DOHH2 (cell line): ENCODE measurements around the gene LPCAT2.

ENCODE experiments used
- H3F3A ChIP-seq: fragments of 200-600 bp; sonication (generic), shearing (Covaris generic); 2 replicates; pipeline ENCODE4 v1.6.0; 2016; ENCODE audit warnings: antibody characterized with exemption, mild to moderate bottlenecking; ENCODE audit not compliant: control insufficient read depth, insufficient read depth
- H3K27ac ChIP-seq: fragments of 200-600 bp; sonication (generic); 2 replicates; pipeline ENCODE4 v1.5.1; 2014; ENCODE audit warnings: low read depth, mild to moderate bottlenecking, low read length, moderate library complexity
- H3K27me3 ChIP-seq: fragments of 200-600 bp; sonication (generic); 2 replicates; pipeline ENCODE4 v1.6.1; 2014; ENCODE audit warnings: mild to moderate bottlenecking, low read length, mixed read lengths; ENCODE audit not compliant: control insufficient read depth
- H3K36me3 ChIP-seq: fragments of 200-600 bp; sonication (generic); 2 replicates; pipeline ENCODE4 v1.6.1; 2014; ENCODE audit warnings: mild to moderate bottlenecking, low read length, moderate library complexity, mixed read lengths; ENCODE audit not compliant: control insufficient read depth
- H3K4me1 ChIP-seq: fragments of 200-600 bp; sonication (generic); 2 replicates; pipeline ENCODE4 v1.6.1; 2014; ENCODE audit warnings: mild to moderate bottlenecking, low read length, mixed read lengths; ENCODE audit not compliant: control insufficient read depth
- H3K4me2 ChIP-seq: fragments of 200-600 bp; sonication (generic); 2 replicates; pipeline ENCODE4 v1.6.0; 2014; ENCODE audit warnings: mild to moderate bottlenecking, low read length, moderate library complexity
- H3K4me3 ChIP-seq: fragments of 200-600 bp; sonication (generic); 2 replicates; pipeline ENCODE4 v1.5.1; 2014; ENCODE audit warnings: mild to moderate bottlenecking, low read length, mixed read lengths
- H3K79me2 ChIP-seq: fragments of 200-600 bp; sonication (generic); 2 replicates; pipeline ENCODE4 v1.6.1; 2014; ENCODE audit warnings: mild to moderate bottlenecking, low read length, mixed read lengths; ENCODE audit not compliant: control insufficient read depth
- H3K9me2 ChIP-seq: fragments of 200-600 bp; sonication (generic); replicated peaks from 2 replicates; pipeline ENCODE4 v1.6.1; 2014; ENCODE audit warnings: mild to moderate bottlenecking, low read length, mixed read lengths; ENCODE audit not compliant: control insufficient read depth
- H3K9me3 ChIP-seq: fragments of 200-600 bp; sonication (generic); 2 replicates; pipeline ENCODE4 v1.6.1; 2014; ENCODE audit warnings: antibody characterized with exemption, low read length, mixed read lengths; ENCODE audit not compliant: control insufficient read depth, insufficient read depth
- H4K20me1 ChIP-seq: fragments of 200-600 bp; sonication (generic); 2 replicates; pipeline ENCODE4 v1.6.0; 2014; ENCODE audit warnings: low read depth, mild to moderate bottlenecking, antibody characterized with exemption, low read length, moderate library complexity; ENCODE audit not compliant: control insufficient read depth, insufficient read depth
- EZH2phosphoT487 ChIP-seq: fragments of 200-600 bp; sonication (generic); IDR thresholded peaks from 2 replicates; pipeline ENCODE4 v1.6.1; 2017; ENCODE audit warnings: borderline replicate concordance, mild to moderate bottlenecking, antibody characterized with exemption, low read length, moderate library complexity, mixed read lengths
- TF ChIP-seq, protein P1 (sequence below): fragments of 200-600 bp; sonication (generic); IDR thresholded peaks from one replicate; pipeline ENCODE4 v1.5.1; 2014; ENCODE audit warnings: antibody characterized with exemption, mild to moderate bottlenecking, low read depth, low read length; ENCODE audit not compliant: poor library complexity, severe bottlenecking

The LPCAT2 gene

DNA sequence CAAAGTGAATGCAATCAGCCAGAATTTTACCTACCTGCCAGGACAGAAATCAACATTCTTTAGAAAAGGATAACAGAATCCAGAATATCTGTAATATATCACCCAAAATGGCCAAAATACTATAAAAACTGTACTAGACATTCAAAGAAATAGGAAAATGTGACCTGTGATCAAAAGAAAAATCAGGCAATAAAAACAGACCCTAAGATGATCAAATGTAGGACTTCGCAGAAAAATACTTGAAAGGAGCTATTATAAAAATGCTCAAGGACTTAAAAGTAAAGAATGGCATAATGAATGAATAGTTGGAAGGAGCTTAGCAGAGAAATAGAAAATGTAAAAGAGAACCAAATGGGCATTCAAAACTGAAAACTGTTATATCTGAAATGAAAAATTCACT is 4.1 kb downstream of the LPCAT2 start:
- Histone ChIP-seq H3K9me3 (no peaks in the 10 kb centered on the region), H3K79me2 (no peaks in the 10 kb centered on the region), H3F3A (no peaks in the 10 kb centered on the region), H3K9me2 (no peaks in the 10 kb centered on the region), H3K36me3 (no peaks in the 10 kb centered on the region), H3K4me2 (no peak overlapping the region), H3K27ac (no peak overlapping the region), H3K27me3 (no peaks in the 10 kb centered on the region), H3K4me1 (no peaks in the 10 kb centered on the region), H4K20me1 (no peaks in the 10 kb centered on the region), H3K4me3 (no peak overlapping the region)
- TF ChIP-seq EZH2phosphoT487: no peak
- TF ChIP-seq, protein P1, sequence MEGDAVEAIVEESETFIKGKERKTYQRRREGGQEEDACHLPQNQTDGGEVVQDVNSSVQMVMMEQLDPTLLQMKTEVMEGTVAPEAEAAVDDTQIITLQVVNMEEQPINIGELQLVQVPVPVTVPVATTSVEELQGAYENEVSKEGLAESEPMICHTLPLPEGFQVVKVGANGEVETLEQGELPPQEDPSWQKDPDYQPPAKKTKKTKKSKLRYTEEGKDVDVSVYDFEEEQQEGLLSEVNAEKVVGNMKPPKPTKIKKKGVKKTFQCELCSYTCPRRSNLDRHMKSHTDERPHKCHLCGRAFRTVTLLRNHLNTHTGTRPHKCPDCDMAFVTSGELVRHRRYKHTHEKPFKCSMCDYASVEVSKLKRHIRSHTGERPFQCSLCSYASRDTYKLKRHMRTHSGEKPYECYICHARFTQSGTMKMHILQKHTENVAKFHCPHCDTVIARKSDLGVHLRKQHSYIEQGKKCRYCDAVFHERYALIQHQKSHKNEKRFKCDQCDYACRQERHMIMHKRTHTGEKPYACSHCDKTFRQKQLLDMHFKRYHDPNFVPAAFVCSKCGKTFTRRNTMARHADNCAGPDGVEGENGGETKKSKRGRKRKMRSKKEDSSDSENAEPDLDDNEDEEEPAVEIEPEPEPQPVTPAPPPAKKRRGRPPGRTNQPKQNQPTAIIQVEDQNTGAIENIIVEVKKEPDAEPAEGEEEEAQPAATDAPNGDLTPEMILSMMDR: no peak

GRCh38 chr16:55513616-55514015 is 4.7 kb downstream of the LPCAT2 start:
- no peaks in the 10 kb centered on the region for H3K9me3 ChIP-seq
- TF ChIP-seq EZH2phosphoT487: no peak
- TF ChIP-seq, protein P1: no peak
- H3K4me3 ChIP-seq: no peak overlapping the region
- H3K36me3 ChIP-seq: no peaks in the 10 kb centered on the region
- H3K9me2 ChIP-seq: no peaks in the 10 kb centered on the region
- no peak overlapping the region for H3K4me2 ChIP-seq
- no peaks in the 10 kb centered on the region for H4K20me1 ChIP-seq
- H3K4me1 ChIP-seq: no peaks in the 10 kb centered on the region
- H3K79me2 ChIP-seq: no peaks in the 10 kb centered on the region
- H3K27ac ChIP-seq: no peak overlapping the region
- no peaks in the 10 kb centered on the region for H3F3A ChIP-seq
- H3K27me3 ChIP-seq: no peaks in the 10 kb centered on the region

GRCh38 chr16:55515111-55515510 is 6.2 kb downstream of the LPCAT2 start:
- Histone ChIP-seq H3K4me3 (no peak overlapping the region), H3K79me2 (no peaks in the 10 kb centered on the region), H3K4me2 (no peak overlapping the region), H4K20me1 (no peaks in the 10 kb centered on the region), H3K9me2 (no peaks in the 10 kb centered on the region), H3K9me3 (no peaks in the 10 kb centered on the region), H3K4me1 (no peaks in the 10 kb centered on the region), H3F3A (no peaks in the 10 kb centered on the region), H3K27me3 (no peaks in the 10 kb centered on the region), H3K27ac (no peak overlapping the region), H3K36me3 (no peaks in the 10 kb centered on the region)
- TF ChIP-seq, protein P1: no peak

DNA sequence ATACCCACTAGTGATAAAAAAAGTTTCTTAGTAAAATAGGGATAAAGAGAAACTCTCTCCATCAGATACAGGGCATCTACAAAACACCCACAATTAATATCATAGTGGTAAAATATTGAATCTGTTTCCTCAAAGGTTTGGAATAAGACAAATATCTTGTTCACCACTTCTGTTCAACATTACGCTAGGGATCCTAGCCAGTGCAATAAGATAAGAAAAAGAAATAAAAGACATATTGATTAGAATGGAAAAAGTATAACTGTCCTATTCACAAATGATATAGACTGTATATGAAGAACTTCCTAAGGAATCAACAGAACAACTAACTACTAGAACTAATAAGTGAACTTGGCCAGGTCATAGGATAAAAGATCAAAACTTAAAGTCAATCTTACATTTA is 12.9 kb downstream of the LPCAT2 start:
- no peaks in the 10 kb centered on the region for H3K4me1 ChIP-seq
- no peak overlapping the region for H3K27ac ChIP-seq
- TF ChIP-seq EZH2phosphoT487: no peak
- TF ChIP-seq, protein P1: no peak
- no peaks in the 10 kb centered on the region for H3F3A ChIP-seq
- no peaks in the 10 kb centered on the region for H4K20me1 ChIP-seq
- H3K79me2 ChIP-seq: no peaks in the 10 kb centered on the region
- H3K4me3 ChIP-seq: no peak overlapping the region
- no peaks in the 10 kb centered on the region for H3K9me2 ChIP-seq
- no peaks in the 10 kb centered on the region for H3K36me3 ChIP-seq
- H3K4me2 ChIP-seq: no peak overlapping the region
- H3K27me3 ChIP-seq: no peaks in the 10 kb centered on the region
- H3K9me3 ChIP-seq: no peaks in the 10 kb centered on the region
